ENCODE results near the gene SNX4. TPM values are rescaled to one million over a fixed set of nuclear protein-coding genes. Genes with fewer than 3 reads are reported as not detected.

The SNX4 gene
- total RNA-seq, 4 donors from 2014 or later, result 39.0 to 71.5 (median 51.9) TPM

DNA sequence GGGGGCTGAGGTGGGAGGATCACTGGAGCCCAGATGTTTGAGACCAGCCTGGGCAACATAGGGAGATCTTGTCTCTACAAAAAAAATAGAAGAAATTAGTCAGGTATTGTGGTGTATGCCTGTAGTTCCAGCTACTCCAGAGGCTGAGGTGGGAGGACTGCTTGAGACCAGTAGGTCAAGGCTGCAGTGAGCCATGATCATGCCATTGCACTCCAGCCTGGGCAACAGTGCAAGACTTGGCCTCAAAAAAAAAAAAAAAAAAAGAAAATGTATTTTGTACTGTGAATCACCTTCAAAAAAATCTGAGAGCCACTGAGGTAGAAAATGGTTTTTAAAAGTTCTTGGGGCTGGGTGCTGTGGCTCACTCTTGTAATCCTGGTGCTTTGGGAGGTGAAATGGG lies 4.6 kb downstream of the SNX4 start:
- peaks cover 0 to 40% (median 3%) of the 10 kb centered on the region in 3 donors for H3K36me3 ChIP-seq
- peaks cover 0 to 38% (median 16%) of the 10 kb centered on the region in 4 donors for H3K4me1 ChIP-seq
- no peak overlapping the region for H3K27ac ChIP-seq
- TF ChIP-seq EP300 (IDR thresholded peaks at IDR 0.05), result no peak
- no peak for DNase-seq (ENCODE audit: low spot score in 2 of 2)
- H3K27me3 ChIP-seq, result no peaks in the 10 kb centered on the region
- H3K4me3 ChIP-seq, result no peak overlapping the region
- no peaks in the 10 kb centered on the region for H3K9me3 ChIP-seq

DNA sequence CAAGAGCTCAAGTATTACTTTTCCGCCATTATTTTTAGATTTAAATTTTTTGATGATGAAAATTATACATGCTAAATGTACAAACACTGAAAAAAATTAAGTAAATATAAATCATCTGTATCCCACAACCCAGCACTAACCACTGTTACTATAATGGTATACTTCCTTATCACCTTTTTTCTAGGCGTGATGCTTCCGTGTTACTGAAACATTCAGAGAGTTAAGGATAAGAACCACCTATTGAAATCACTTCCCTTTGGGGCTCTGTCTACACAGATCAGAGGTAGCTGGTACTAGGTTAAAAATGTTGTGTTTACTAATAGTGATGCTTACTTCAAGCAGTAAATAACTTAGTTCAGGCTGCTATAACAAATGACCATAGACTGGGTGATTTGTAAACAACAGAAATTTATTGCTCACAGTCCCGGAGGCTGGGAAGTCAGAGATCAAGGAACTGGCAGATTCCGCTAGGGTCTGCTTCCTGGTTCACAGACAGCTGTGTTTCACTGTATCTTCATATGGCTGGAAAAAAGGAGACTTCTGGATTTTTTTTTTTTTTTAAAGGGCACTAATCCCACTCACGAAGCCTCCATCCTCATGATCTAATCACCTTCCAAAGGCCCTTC lies 6.4 kb downstream of the SNX4 start:
- Histone ChIP-seq H3K27ac (no peak overlapping the region), H3K27me3 (no peaks in the 10 kb centered on the region), H3K4me3 (no peak overlapping the region), H3K36me3 (peaks cover 0 to 59% (median 3%) of the 10 kb centered on the region in 3 donors), H3K4me1 (peaks cover 0 to 29% (median 6%) of the 10 kb centered on the region in 4 donors), H3K9me3 (peaks cover 0 to 5% (median 0%) of the 10 kb centered on the region in 4 donors)
- no peak for DNase-seq (ENCODE audit: low spot score in 2 of 2)
- WGBS, 2 donors, result 72 to 81% methylated on average over 6 of the region's 6 CpGs
- TF ChIP-seq, protein P1, sequence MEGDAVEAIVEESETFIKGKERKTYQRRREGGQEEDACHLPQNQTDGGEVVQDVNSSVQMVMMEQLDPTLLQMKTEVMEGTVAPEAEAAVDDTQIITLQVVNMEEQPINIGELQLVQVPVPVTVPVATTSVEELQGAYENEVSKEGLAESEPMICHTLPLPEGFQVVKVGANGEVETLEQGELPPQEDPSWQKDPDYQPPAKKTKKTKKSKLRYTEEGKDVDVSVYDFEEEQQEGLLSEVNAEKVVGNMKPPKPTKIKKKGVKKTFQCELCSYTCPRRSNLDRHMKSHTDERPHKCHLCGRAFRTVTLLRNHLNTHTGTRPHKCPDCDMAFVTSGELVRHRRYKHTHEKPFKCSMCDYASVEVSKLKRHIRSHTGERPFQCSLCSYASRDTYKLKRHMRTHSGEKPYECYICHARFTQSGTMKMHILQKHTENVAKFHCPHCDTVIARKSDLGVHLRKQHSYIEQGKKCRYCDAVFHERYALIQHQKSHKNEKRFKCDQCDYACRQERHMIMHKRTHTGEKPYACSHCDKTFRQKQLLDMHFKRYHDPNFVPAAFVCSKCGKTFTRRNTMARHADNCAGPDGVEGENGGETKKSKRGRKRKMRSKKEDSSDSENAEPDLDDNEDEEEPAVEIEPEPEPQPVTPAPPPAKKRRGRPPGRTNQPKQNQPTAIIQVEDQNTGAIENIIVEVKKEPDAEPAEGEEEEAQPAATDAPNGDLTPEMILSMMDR (IDR thresholded peaks at IDR 0.05), result no peak
- TF ChIP-seq POLR2A (IDR thresholded peaks at IDR 0.05), result no peak
- TF ChIP-seq EP300 (IDR thresholded peaks at IDR 0.05), result no peak

DNA sequence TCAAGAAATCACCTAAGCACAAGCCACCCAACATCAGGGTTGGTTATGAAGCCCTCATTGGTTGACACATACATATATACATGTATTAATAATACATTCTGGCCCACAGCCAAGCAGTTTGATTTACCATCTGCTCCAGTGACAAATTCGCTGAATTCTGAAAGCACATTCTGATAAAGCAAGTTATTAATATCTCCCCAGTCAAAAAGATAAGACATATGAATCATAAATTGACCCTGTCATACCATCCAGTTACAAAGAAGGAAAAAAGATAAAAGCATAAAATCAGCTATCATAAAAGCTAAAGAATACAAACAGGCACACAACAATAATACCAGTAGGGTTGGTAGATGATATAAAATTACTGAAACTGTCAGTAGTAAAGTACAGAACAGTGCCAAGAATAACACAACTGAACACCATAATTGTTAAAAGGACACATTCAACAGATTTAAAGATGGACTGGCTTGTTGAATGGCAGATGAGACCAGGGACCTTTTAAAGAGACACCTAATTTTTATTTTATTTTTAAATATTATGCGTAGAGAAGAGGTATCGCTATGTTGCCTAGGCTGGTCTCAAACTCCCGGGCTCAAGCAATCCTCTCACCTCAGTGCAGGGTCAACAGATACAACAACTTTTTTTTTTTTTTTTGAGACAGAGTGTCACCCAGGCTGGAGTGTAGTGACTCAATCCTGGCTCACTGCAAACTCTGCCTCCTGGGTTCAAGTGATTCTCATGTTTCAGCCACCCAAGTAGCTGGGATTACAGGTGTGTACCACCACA lies 7.7 kb downstream of the SNX4 start:
- H3K36me3 ChIP-seq, result peaks cover 0 to 71% (median 1%) of the 10 kb centered on the region in 3 donors
- H3K4me1 ChIP-seq, result peaks cover 0 to 16% (median 2%) of the 10 kb centered on the region in 4 donors
- DNase-seq (ENCODE audit: low spot score in 2 of 2), result no peak
- no peak for TF ChIP-seq EP300 (IDR thresholded peaks at IDR 0.05)
- TF ChIP-seq, protein P1 (IDR thresholded peaks at IDR 0.05), result no peak
- H3K27me3 ChIP-seq, result no peaks in the 10 kb centered on the region
- H3K9me3 ChIP-seq, result peaks cover 0 to 18% (median 0%) of the 10 kb centered on the region in 4 donors
- WGBS, 2 donors, result 74% methylated on average over 4 of the region's 4 CpGs
- no peak overlapping the region for H3K27ac ChIP-seq
- H3K4me3 ChIP-seq, result no peak overlapping the region

DNA sequence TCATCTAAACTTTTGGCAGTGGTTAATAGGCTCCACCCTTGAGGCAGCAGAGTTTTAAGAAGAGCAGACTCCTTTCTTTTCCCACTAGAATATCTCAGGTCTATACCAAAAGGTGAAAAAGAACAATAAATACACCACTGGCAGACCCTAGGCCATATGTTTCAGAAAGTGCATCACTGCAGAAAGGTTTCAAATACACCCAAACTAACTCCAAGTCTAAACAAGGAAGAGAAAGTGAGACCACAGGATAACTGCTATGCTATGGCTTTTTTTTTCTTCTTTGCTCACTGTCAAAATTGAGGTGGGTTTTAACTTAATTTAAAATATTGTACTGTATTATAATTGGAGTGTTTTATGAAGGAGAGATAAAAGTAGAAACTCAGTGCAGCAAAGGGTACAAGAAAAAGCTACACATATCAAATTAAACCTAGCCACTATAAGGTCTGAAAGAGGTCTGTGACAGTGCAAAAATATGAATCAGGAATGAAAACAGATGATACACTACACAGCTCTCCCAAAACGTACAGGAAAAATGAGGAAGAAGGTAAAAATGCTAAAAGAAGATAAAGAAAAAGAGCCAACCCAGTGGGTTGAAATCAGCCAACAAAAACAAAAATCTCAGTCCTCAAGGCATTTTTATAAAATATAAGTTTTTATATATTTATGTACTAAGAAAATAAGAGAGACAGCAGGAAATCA lies 8.4 kb downstream of the SNX4 start:
- DNase-seq (ENCODE audit: low spot score in 2 of 2), result no peak
- no peak for TF ChIP-seq POLR2A (IDR thresholded peaks at IDR 0.05)
- TF ChIP-seq, protein P1 (IDR thresholded peaks at IDR 0.05), result no peak
- no peak for TF ChIP-seq EP300 (IDR thresholded peaks at IDR 0.05)
- Histone ChIP-seq H3K27ac (no peak overlapping the region), H3K9me3 (peaks cover 0 to 22% (median 0%) of the 10 kb centered on the region in 4 donors), H3K4me3 (no peak overlapping the region), H3K27me3 (no peaks in the 10 kb centered on the region), H3K36me3 (peaks cover 0 to 78% (median 0%) of the 10 kb centered on the region in 3 donors), H3K4me1 (peaks cover 0 to 13% (median 2%) of the 10 kb centered on the region in 4 donors)
- WGBS, 2 donors, result 4 to 11% methylated on average over 1 of the region's 1 CpG

DNA sequence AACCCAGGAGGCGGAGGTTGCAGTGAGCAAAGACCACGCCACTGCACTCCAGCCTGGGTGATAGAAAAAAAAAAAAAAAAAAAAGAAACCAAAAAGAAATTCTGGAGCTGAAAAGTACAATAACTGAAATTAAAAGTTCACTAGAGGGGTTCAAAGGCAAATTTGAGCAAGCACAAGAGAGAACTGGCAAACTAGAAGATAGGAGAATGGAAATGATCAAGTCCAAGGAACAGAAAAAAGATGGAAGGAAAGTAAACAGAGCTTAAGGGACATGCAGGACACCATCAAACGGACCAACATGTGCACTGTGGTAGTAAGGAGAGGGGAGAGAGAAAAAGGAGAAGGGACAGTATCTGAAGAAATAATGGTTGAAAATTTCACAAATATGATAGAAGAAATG lies 12.9 kb downstream of the SNX4 start:
- H3K4me3 ChIP-seq, result no peak overlapping the region
- peaks cover 0 to 7% (median 2%) of the 10 kb centered on the region in 4 donors for H3K4me1 ChIP-seq
- no peak for DNase-seq (ENCODE audit: low spot score in 2 of 2)
- no peaks in the 10 kb centered on the region for H3K27me3 ChIP-seq
- TF ChIP-seq POLR2A (IDR thresholded peaks at IDR 0.05) (no peak), EP300 (IDR thresholded peaks at IDR 0.05) (no peak)
- TF ChIP-seq, protein P1 (IDR thresholded peaks at IDR 0.05), result no peak
- H3K27ac ChIP-seq, result no peak overlapping the region
- H3K9me3 ChIP-seq, result peaks cover 0 to 22% (median 0%) of the 10 kb centered on the region in 4 donors
- 98 to 100% methylated on average over 3 of the region's 3 CpGs for WGBS, 2 donors
- peaks cover 0 to 82% (median 8%) of the 10 kb centered on the region in 3 donors for H3K36me3 ChIP-seq
